H1 (cell line): ENCODE data around the gene TCERG1L. TPM values are rescaled to one million over a fixed set of nuclear protein-coding genes. Genes with fewer than 3 reads are reported as not detected.

ENCODE experiments used
- CTCF ChIA-PET: fragments of 300-600 bp; sonication (Branson Sonifier 250); formaldehyde crosslinking; loops from one replicate; lab custom pipeline; 2021; ENCODE audit not compliant: partially characterized antibody; lab: Charles Lee
- POLR2A ChIA-PET: fragments of 300-600 bp; sonication (Branson Sonifier 250); formaldehyde crosslinking; loops from one replicate; lab custom pipeline; 2021; ENCODE audit warnings: inconsistent platforms; ENCODE audit not compliant: partially characterized antibody; lab: Charles Lee
- DNase-seq, 2 experiments: peaks; one replicate each; pipeline versions ENCODE4 v3.0.0 to v3.0.0-alpha.2; 2010 to 2022; ENCODE audit warnings: low spot score in 2 of 2, low read depth in 1 of 2, mixed read lengths in 1 of 2
- FAIRE-seq: peaks from 2 replicates; lab custom pipeline; 2011; peaks lifted over from hg19 to GRCh38; lab: Jason Lieb, UNC
- H2AFZ ChIP-seq: 2 replicates; pipeline ENCODE4 v1.8.1; 2012; ENCODE audit warnings: low read length, inconsistent platforms
- H2AK5ac ChIP-seq: 2 replicates; pipeline ENCODE4 v1.6.1; 2013; ENCODE audit warnings: low read depth, low read length
- H2BK120ac ChIP-seq: replicated peaks from 2 replicates; pipeline ENCODE3; 2013; ENCODE audit warnings: low read depth, low read length, inconsistent platforms
- H2BK12ac ChIP-seq: 2 replicates; pipeline ENCODE4 v1.6.1; 2013; ENCODE audit warnings: low read depth, low read length
- H2BK15ac ChIP-seq: 2 replicates; pipeline ENCODE4 v1.6.1; 2013; ENCODE audit warnings: low read length
- H2BK20ac ChIP-seq: 2 replicates; pipeline ENCODE4 v1.6.1; 2013; ENCODE audit warnings: low read length
- H2BK5ac ChIP-seq: 2 replicates; pipeline ENCODE4 v1.6.1; 2013; ENCODE audit warnings: low read depth, low read length
- H3K14ac ChIP-seq: 2 replicates; pipeline ENCODE4 v1.6.1; 2013; ENCODE audit warnings: inconsistent platforms; ENCODE audit not compliant: insufficient read length
- H3K18ac ChIP-seq: 2 replicates; pipeline ENCODE4 v1.6.1; 2013; ENCODE audit warnings: low read length; ENCODE audit errors: extremely low read depth
- H3K23ac ChIP-seq: 2 replicates; pipeline ENCODE4 v1.6.1; 2013; ENCODE audit warnings: inconsistent platforms; ENCODE audit not compliant: insufficient read length
- H3K23me2 ChIP-seq: 2 replicates; pipeline ENCODE4 v1.6.1; 2013; ENCODE audit warnings: low read depth, low read length
- H3K27ac ChIP-seq: 2 replicates; pipeline ENCODE4 v1.6.1; 2011; ENCODE audit warnings: low read depth, low read length, inconsistent platforms
- H3K27me3 ChIP-seq, 4 experiments: replicated peaks in 1 of 4; 1 replicate in 1 of 4; 2 replicates in 3 of 4; pipeline versions ENCODE4 v1.6.1 to v1.8.1; 2011 to 2013; ENCODE audit warnings: low read length in 3 of 4, mild to moderate bottlenecking in 3 of 4, inconsistent platforms in 2 of 4, mixed read lengths in 2 of 4, moderate library complexity in 1 of 4; ENCODE audit not compliant: control insufficient read depth in 3 of 4, insufficient read depth in 3 of 4; ENCODE audit errors: extremely low read depth in 1 of 4
- H3K36me3 ChIP-seq, 4 experiments: 2 replicates each; pipeline versions ENCODE4 v1.6.1 to v1.8.1; 2011 to 2013; ENCODE audit warnings: mild to moderate bottlenecking in 4 of 4, low read length in 3 of 4, moderate library complexity in 2 of 4, control low read depth in 1 of 4, inconsistent platforms in 1 of 4; ENCODE audit not compliant: insufficient read depth in 4 of 4, control insufficient read depth in 2 of 4
- H3K4ac ChIP-seq: replicated peaks from 2 replicates; pipeline ENCODE3; 2013; ENCODE audit warnings: low read length, low read depth, mixed read lengths, inconsistent platforms; ENCODE audit not compliant: insufficient read length
- H3K4me1 ChIP-seq, 4 experiments: replicated peaks in 1 of 4; 1 replicate in 1 of 4; 2 replicates in 3 of 4; pipeline versions ENCODE4 v1.6.1 to v1.8.1; 2011 to 2013; ENCODE audit warnings: low read length in 3 of 4, inconsistent platforms in 2 of 4, mixed read lengths in 1 of 4; ENCODE audit not compliant: insufficient read depth in 4 of 4, control insufficient read depth in 3 of 4
- H3K4me2 ChIP-seq, 2 experiments: 2 replicates each; pipeline versions ENCODE4 v1.6.1 to v1.8.1; 2011 to 2013; ENCODE audit warnings: low read depth in 2 of 2, low read length in 2 of 2, control low read depth in 1 of 2, inconsistent platforms in 1 of 2, mild to moderate bottlenecking in 1 of 2; ENCODE audit not compliant: insufficient read depth in 1 of 2
- H3K4me3 ChIP-seq, 4 experiments: fragments of 200-600, 300-600 bp in 1 of 4; sonication (generic), shearing (Covaris generic), sonication (Bioruptor Twin) in 1 of 4; 2 replicates each; pipeline versions ENCODE4 v1.5.1 to v1.8.1; 2011 to 2016; ENCODE audit warnings: low read length in 4 of 4, low read depth in 3 of 4, control low read depth in 2 of 4, inconsistent platforms in 2 of 4, mild to moderate bottlenecking in 2 of 4, mixed read lengths in 1 of 4, moderate library complexity in 1 of 4; ENCODE audit not compliant: insufficient read depth in 2 of 4; ENCODE audit errors: extremely low read depth in 1 of 4
- H3K56ac ChIP-seq: replicated peaks from 2 replicates; pipeline ENCODE3; 2013; ENCODE audit warnings: low read depth, mild to moderate bottlenecking, mixed read lengths, low read length, inconsistent platforms; ENCODE audit not compliant: insufficient read length
- H3K79me1 ChIP-seq: 2 replicates; pipeline ENCODE4 v1.6.1; 2013; ENCODE audit warnings: low read depth, low read length, control low read depth
- H3K79me2 ChIP-seq, 2 experiments: 2 replicates each; pipeline versions ENCODE4 v1.6.1 to v1.8.1; 2012 to 2013; ENCODE audit warnings: low read length in 2 of 2, mild to moderate bottlenecking in 2 of 2, inconsistent platforms in 1 of 2; ENCODE audit not compliant: insufficient read depth in 2 of 2, control insufficient read depth in 1 of 2
- H3K9ac ChIP-seq, 4 experiments: replicated peaks in 1 of 4; 1 replicate in 1 of 4; 2 replicates in 3 of 4; pipeline versions ENCODE4 v1.6.1 to v1.8.1; 2011 to 2013; ENCODE audit warnings: low read depth in 3 of 4, low read length in 3 of 4, control low read depth in 2 of 4, mild to moderate bottlenecking in 2 of 4, moderate library complexity in 2 of 4, inconsistent platforms in 1 of 4; ENCODE audit errors: extremely low read depth in 1 of 4
- H3K9me3 ChIP-seq, 2 experiments: 2 replicates each; pipeline versions ENCODE4 v1.6.1 to v1.8.1; 2012 to 2013; ENCODE audit warnings: mild to moderate bottlenecking in 2 of 2, moderate library complexity in 2 of 2, control low read depth in 1 of 2, inconsistent platforms in 1 of 2, low read depth in 1 of 2, low read length in 1 of 2, mixed read lengths in 1 of 2; ENCODE audit not compliant: insufficient read depth in 2 of 2
- H4K20me1 ChIP-seq, 2 experiments: replicated peaks in 1 of 2; 2 replicates each; pipeline versions ENCODE3 to v1.8.1; 2011 to 2013; ENCODE audit warnings: inconsistent platforms in 2 of 2, low read length in 2 of 2, mild to moderate bottlenecking in 1 of 2; ENCODE audit not compliant: insufficient read depth in 2 of 2, control insufficient read depth in 1 of 2
- H4K5ac ChIP-seq: 2 replicates; pipeline ENCODE4 v1.6.1; 2013; ENCODE audit warnings: low read length, low read depth, mixed read lengths, inconsistent platforms; ENCODE audit not compliant: insufficient read length
- H4K8ac ChIP-seq: 2 replicates; pipeline ENCODE4 v1.8.0; 2013; ENCODE audit warnings: mild to moderate bottlenecking, moderate library complexity, low read length, inconsistent platforms; ENCODE audit not compliant: insufficient read depth; ENCODE audit errors: extremely low read depth
- H4K91ac ChIP-seq: replicated peaks from 2 replicates; pipeline ENCODE3; 2013; ENCODE audit warnings: low read length, mixed read lengths, inconsistent platforms; ENCODE audit not compliant: insufficient read length
- CBX5 ChIP-seq: fragments of 300-800, 300-1000 bp; sonication (generic); IDR thresholded peaks from 2 replicates; pipeline ENCODE4 v1.7.1; 2016; ENCODE audit warnings: antibody characterized with exemption, low read length, low read depth
- MAFK ChIP-seq: IDR thresholded peaks from 2 replicates; pipeline ENCODE4 v1.6.1; 2012; ENCODE audit warnings: low read depth, mild to moderate bottlenecking, improper control_type of control experiment, low read length
- POU5F1 ChIP-seq: IDR thresholded peaks from 2 replicates; pipeline ENCODE4 v1.6.1; 2011; ENCODE audit warnings: low read depth, mild to moderate bottlenecking, low read length, moderate library complexity
- WGBS, 2 experiments: shearing (Covaris generic) in 1 of 2; methylation state at CpG; one replicate each; pipeline versions ENCODE4 v1.1.6 to v1.1.7; 2013 to 2015; ENCODE audit warnings: low lambda C conversion rate in 2 of 2, mixed read lengths in 2 of 2, inconsistent platforms in 1 of 2, low coverage in 1 of 2, missing lambda C conversion rate in 1 of 2; ENCODE audit not compliant: insufficient replicate concordance in 2 of 2, insufficient coverage in 1 of 2, insufficient read length in 1 of 2; ENCODE audit errors: extremely low coverage in 1 of 2, missing lambda C conversion rate in 1 of 2; 5-methylcytosine and 5-hydroxymethylcytosine counted together
- polyA plus RNA-seq, 7 experiments: library from polyadenylated mRNA; depleted of rRNA in 3 of 7; stranded (reverse) in 5 of 7; unstranded in 2 of 7; fragments of >200 nt in 5 of 7; fragments of 200-250 nt in 2 of 7; gene quantifications; 1 replicate in 5 of 7; 2 replicates in 1 of 7; 4 replicates in 1 of 7; pipeline versions ENCODE4 v1.2.1 to v1.2.3, GENCODE V29; 2011 to 2013; ENCODE audit warnings: missing spikeins in 2 of 7, mixed read lengths in 2 of 7
- total RNA-seq: library from RNA; stranded (reverse); fragmentation: NEBNext Ultra II Directional; extraction: Animal tissue kit (Norgen Biotek cat#: 25700); gene quantifications from 2 replicates; pipeline ENCODE4 v1.2.1, GENCODE V29; 2021

TCERG1L gene
- total and polyA plus RNA-seq, 2 of the 8 experiments (the other 6 are each of a cell fraction or from before 2014, with no cell fraction given) = 3.9 to 6.9 TPM

DNA sequence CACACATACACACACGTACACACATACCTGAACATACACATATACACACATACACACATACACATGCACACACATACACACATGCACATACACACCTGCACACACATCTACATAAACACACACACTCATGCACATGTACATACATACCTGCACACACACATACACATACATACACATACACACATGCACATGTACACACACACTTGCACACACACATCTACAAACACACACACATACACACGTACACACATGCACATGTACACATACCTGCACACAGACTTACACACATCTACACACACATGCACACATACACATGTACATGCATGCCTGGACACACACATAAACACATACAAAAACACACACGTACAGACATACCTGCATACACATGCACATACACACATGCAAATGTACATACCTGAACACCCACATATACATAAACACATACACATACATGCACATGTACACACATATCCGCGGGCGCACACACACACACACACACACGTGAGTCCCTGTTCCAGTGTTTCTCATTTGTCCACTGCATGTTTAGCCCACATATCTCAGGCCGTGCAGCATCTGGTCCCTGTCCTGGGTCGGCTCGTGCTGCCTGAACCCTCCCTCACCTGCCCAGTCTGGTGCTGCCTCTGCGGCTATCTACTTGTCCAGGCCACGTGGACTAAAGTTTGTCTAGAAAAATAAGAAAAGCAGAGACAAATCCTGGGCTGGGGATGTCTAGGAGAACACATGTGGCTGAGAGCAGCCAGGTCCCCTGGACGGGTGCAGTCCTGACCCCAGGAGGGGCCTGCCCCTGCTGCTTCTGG is 238.7 kb downstream of the TCERG1L start:
- POLR2A ChIA-PET = no interaction called here

More for the DNA sequence above, 238.7 kb downstream of the TCERG1L start:
- Histone ChIP-seq H3K27ac (no peak overlapping the region), H4K5ac (no peak overlapping the region), H3K14ac (no peak overlapping the region), H2AK5ac (peak overlapping the region; percentile 83; the same call in 1 of the 2 replicates), H3K4ac (peak overlapping the region; percentile 69), H3K4me2 (no peak overlapping the region), H2BK12ac (peak overlapping the region; percentile 84; the same call in 1 of the 2 replicates)
- TF ChIP-seq CBX5 (no peak), POU5F1 (no peak), MAFK (no peak)
- TF ChIP-seq, all 59 proteins: peak for 0
- Histone ChIP-seq H3K4me1 (peaks cover 0 to 7% (median 4%) of the 10 kb centered on the region in 4 experiments; a peak in 4 of 7 replicates), H3K79me1 (peaks cover 5% of the 10 kb centered on the region; the same call in 1 of the 2 replicates), H3K9me3 (no peaks in the 10 kb centered on the region), H4K91ac (peak overlapping the region; percentile 42), H3K9ac (no peak overlapping the region), H4K20me1 (peaks cover 0 to 4% of the 10 kb centered on the region in 2 experiments), H3K4me3 (no peak overlapping the region), H3K18ac (no peak overlapping the region), H3K36me3 (no peaks in the 10 kb centered on the region; a peak in 1 of 8 replicates), H2BK20ac (peak overlapping the region; percentile 75; the same call in 1 of the 2 replicates), H2BK15ac (peak overlapping the region; percentile 95; the same call in 1 of the 2 replicates), H2AFZ (no peak overlapping the region), H3K79me2 (no peaks in the 10 kb centered on the region), H4K8ac (no peak overlapping the region; the same call in 1 of the 2 replicates), H2BK5ac (peak overlapping the region; percentile 27; the same call in 1 of the 2 replicates), H3K56ac (no peak overlapping the region), H2BK120ac (peak overlapping the region; percentile 61), H3K23ac (no peak overlapping the region), H3K23me2 (peaks cover 6% of the 10 kb centered on the region), H3K27me3 (no peaks in the 10 kb centered on the region)
- no peak for FAIRE-seq
- CTCF ChIA-PET = no interaction called here
- 96% methylated on average over 13 of the region's 13 CpGs; no CpG with 5 or more reads in 1 of the 2 experiments for WGBS, 2 experiments
- DNase-seq = no peak
